ENCODE measurements around the gene AP4M1.

DNA sequence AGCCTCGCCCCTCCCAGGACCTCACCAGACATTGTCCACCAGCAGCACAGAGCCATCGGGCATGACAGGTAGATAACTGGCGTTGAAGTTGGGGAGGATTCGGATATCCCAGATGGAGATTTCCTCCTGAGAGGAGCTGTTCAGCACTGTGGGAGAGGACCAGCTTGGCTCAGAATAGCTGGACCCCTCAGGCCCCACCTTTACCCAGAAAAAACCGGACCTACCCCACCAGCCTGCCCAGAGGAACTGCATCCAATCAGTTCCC is 55.6 kb downstream of the AP4M1 start:
- TF ChIP-seq, protein P1, sequence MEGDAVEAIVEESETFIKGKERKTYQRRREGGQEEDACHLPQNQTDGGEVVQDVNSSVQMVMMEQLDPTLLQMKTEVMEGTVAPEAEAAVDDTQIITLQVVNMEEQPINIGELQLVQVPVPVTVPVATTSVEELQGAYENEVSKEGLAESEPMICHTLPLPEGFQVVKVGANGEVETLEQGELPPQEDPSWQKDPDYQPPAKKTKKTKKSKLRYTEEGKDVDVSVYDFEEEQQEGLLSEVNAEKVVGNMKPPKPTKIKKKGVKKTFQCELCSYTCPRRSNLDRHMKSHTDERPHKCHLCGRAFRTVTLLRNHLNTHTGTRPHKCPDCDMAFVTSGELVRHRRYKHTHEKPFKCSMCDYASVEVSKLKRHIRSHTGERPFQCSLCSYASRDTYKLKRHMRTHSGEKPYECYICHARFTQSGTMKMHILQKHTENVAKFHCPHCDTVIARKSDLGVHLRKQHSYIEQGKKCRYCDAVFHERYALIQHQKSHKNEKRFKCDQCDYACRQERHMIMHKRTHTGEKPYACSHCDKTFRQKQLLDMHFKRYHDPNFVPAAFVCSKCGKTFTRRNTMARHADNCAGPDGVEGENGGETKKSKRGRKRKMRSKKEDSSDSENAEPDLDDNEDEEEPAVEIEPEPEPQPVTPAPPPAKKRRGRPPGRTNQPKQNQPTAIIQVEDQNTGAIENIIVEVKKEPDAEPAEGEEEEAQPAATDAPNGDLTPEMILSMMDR (conservative IDR thresholded peaks at IDR 0.05; ENCODE audit: low read depth, low read length), result no peak
- TF ChIP-seq EZH2 (IDR thresholded peaks at IDR 0.05; ENCODE audit: borderline replicate concordance, low read depth, low read length, poor library complexity, severe bottlenecking), result no peak
